Activated CD8-positive, alpha-beta memory T cell treated with anti-CD3 and anti-CD28 coated beads, Interleukin-2, amount 10 ng/mL, durations not matched to agents 7 days and 5 days (primary cell): ENCODE results near the gene GABRR3. TPM values are rescaled to one million over a fixed set of nuclear protein-coding genes. Genes with fewer than 3 reads are reported as not detected.

ENCODE experiments used
- ATAC-seq: fragments of 150-1000 bp; cut with Tn5 transposase; one replicate; pipeline ENCODE4 v1.10.0; 2021; ENCODE audit warnings: moderate library complexity
- CTCF ChIA-PET: fragments of 350-600 bp; sonication (Branson Sonifier 250); formaldehyde crosslinking; loops from one replicate; lab custom pipeline; 2021; ENCODE audit warnings: antibody characterized with exemption; lab: Charles Lee
- DNase-seq: peaks from one replicate; pipeline ENCODE4 v3.0.0-alpha.2; 2020
- H3K27ac Mint-ChIP-seq: one replicate; pipeline ENCODE4 v1.8.0; 2021; ENCODE audit warnings: mild to moderate bottlenecking, mixed read lengths
- H3K27me3 Mint-ChIP-seq: one replicate; pipeline ENCODE4 v1.8.0; 2021; ENCODE audit warnings: mixed read lengths
- H3K36me3 Mint-ChIP-seq: one replicate; pipeline ENCODE4 v1.8.0; 2021; ENCODE audit warnings: mild to moderate bottlenecking, mixed read lengths
- H3K4me1 Mint-ChIP-seq: one replicate; pipeline ENCODE4 v1.8.0; 2021; ENCODE audit warnings: mixed read lengths
- H3K4me3 Mint-ChIP-seq: one replicate; pipeline ENCODE4 v1.8.0; 2021; ENCODE audit warnings: mild to moderate bottlenecking, moderate library complexity, mixed read lengths
- H3K9me3 Mint-ChIP-seq: one replicate; pipeline ENCODE4 v1.8.0; 2022; ENCODE audit warnings: low read depth, mixed read lengths
- total RNA-seq, 2 experiments: library from RNA; stranded (reverse); gene quantifications; one replicate each; pipeline ENCODE4 v1.2.3, GENCODE V29; 2021

The GABRR3 gene
- total RNA-seq, 2 experiments from 2014 or later: not detected

GRCh38 chr3:97939401-97939800 is 95.7 kb downstream of the GABRR3 start:
- H3K4me1 Mint-ChIP-seq: peaks cover 23% of the 10 kb centered on the region
- H3K4me3 Mint-ChIP-seq: no peak overlapping the region
- ATAC-seq (no peak), DNase-seq (no peak)
- CTCF ChIA-PET: no interaction called here
- no peaks in the 10 kb centered on the region for H3K9me3 Mint-ChIP-seq
- peaks cover 54% of the 10 kb centered on the region for H3K36me3 Mint-ChIP-seq
- no peaks in the 10 kb centered on the region for H3K27me3 Mint-ChIP-seq
- no peak overlapping the region for H3K27ac Mint-ChIP-seq

- ATAC-seq (no peak), DNase-seq (no peak)
- H3K4me3 Mint-ChIP-seq: no peak overlapping the region
- H3K27me3 Mint-ChIP-seq: no peaks in the 10 kb centered on the region
- H3K36me3 Mint-ChIP-seq: peaks cover 50% of the 10 kb centered on the region
- H3K9me3 Mint-ChIP-seq: no peaks in the 10 kb centered on the region
- H3K4me1 Mint-ChIP-seq: peaks cover 19% of the 10 kb centered on the region
- CTCF ChIA-PET: no interaction called here
- no peak overlapping the region for H3K27ac Mint-ChIP-seq
Observed at GRCh38 chr3:97938444-97938843, 96.7 kb downstream of the GABRR3 start.

- Mint-ChIP-seq H3K36me3 (peaks cover 42% of the 10 kb centered on the region), H3K27ac (no peak overlapping the region), H3K27me3 (no peaks in the 10 kb centered on the region), H3K4me3 (no peak overlapping the region), H3K4me1 (peaks cover 12% of the 10 kb centered on the region), H3K9me3 (no peaks in the 10 kb centered on the region)
- ATAC-seq: no peak
- CTCF ChIA-PET: interaction anchor here (1.2 kb wide), 1 partner anchor 143 kb away, joined by 6 read pairs; no protein-coding TSS in a partner anchor
- no peak for DNase-seq
Observed at GRCh38 chr3:97937205-97937604, 97.9 kb downstream of the GABRR3 start.

- peaks cover 9% of the 10 kb centered on the region for H3K4me1 Mint-ChIP-seq
- peaks cover 42% of the 10 kb centered on the region for H3K36me3 Mint-ChIP-seq
- H3K4me3 Mint-ChIP-seq: no peak overlapping the region
- ATAC-seq: no peak
- no peak for DNase-seq
- H3K27ac Mint-ChIP-seq: no peak overlapping the region
- CTCF ChIA-PET: interaction anchor here (1.2 kb wide), 1 partner anchor 142 kb away, joined by 6 read pairs; no protein-coding TSS in a partner anchor
- H3K27me3 Mint-ChIP-seq: no peaks in the 10 kb centered on the region
- H3K9me3 Mint-ChIP-seq: no peaks in the 10 kb centered on the region
Observed at GRCh38 chr3:97935842-97936241, 99.3 kb downstream of the GABRR3 start.

Other genes with a start within 250 kb of the GABRR3 start
- gene CRYBG3, start 213.3 kb downstream of the GABRR3 start, total RNA-seq: 1 to 10 TPM; 5.9 to 6.1 TPM
- gene RIOX2, start 62.9 kb downstream of the GABRR3 start, total RNA-seq: 10 to 100 TPM; 47.9 to 82.1 TPM
- gene OR5AC2, start 51.9 kb upstream of the GABRR3 start, total RNA-seq: not detected
- gene OR5H1, start 95.4 kb upstream of the GABRR3 start, total RNA-seq: not detected
- not detected for gene OR5H14, start 112.2 kb upstream of the GABRR3 start, total RNA-seq
- not detected for gene OR5H15, start 131.4 kb upstream of the GABRR3 start, total RNA-seq
- gene OR5H6, start 228.9 kb upstream of the GABRR3 start, total RNA-seq: not detected
- gene OR5H2, start 247.2 kb upstream of the GABRR3 start, total RNA-seq: not detected